Choroid plexus epithelial cell (primary cell): ENCODE results near the gene ZNF554.

ENCODE experiments used
- DNase-seq: peaks from one replicate; pipeline ENCODE4 v3.0.0-alpha.2; 2010; ENCODE audit warnings: low read depth
- H3K4me3 ChIP-seq: 2 replicates; pipeline ENCODE4 v1.5.1; 2011; ENCODE audit warnings: low read depth, mild to moderate bottlenecking, control low read depth, low read length, moderate library complexity
- TF ChIP-seq, protein P1 (sequence below): conservative IDR thresholded peaks from 2 replicates; pipeline ENCODE4 v1.5.1; 2011; ENCODE audit warnings: low read depth, mild to moderate bottlenecking, control low read depth, inconsistent platforms, low read length, moderate library complexity

ZNF554 gene

GRCh38 chr19:2837430-2837829, 17.8 kb downstream of the ZNF554 start:
- TF ChIP-seq, protein P1, sequence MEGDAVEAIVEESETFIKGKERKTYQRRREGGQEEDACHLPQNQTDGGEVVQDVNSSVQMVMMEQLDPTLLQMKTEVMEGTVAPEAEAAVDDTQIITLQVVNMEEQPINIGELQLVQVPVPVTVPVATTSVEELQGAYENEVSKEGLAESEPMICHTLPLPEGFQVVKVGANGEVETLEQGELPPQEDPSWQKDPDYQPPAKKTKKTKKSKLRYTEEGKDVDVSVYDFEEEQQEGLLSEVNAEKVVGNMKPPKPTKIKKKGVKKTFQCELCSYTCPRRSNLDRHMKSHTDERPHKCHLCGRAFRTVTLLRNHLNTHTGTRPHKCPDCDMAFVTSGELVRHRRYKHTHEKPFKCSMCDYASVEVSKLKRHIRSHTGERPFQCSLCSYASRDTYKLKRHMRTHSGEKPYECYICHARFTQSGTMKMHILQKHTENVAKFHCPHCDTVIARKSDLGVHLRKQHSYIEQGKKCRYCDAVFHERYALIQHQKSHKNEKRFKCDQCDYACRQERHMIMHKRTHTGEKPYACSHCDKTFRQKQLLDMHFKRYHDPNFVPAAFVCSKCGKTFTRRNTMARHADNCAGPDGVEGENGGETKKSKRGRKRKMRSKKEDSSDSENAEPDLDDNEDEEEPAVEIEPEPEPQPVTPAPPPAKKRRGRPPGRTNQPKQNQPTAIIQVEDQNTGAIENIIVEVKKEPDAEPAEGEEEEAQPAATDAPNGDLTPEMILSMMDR: no peak
- no peak for DNase-seq
- no peak overlapping the region for H3K4me3 ChIP-seq

DNA sequence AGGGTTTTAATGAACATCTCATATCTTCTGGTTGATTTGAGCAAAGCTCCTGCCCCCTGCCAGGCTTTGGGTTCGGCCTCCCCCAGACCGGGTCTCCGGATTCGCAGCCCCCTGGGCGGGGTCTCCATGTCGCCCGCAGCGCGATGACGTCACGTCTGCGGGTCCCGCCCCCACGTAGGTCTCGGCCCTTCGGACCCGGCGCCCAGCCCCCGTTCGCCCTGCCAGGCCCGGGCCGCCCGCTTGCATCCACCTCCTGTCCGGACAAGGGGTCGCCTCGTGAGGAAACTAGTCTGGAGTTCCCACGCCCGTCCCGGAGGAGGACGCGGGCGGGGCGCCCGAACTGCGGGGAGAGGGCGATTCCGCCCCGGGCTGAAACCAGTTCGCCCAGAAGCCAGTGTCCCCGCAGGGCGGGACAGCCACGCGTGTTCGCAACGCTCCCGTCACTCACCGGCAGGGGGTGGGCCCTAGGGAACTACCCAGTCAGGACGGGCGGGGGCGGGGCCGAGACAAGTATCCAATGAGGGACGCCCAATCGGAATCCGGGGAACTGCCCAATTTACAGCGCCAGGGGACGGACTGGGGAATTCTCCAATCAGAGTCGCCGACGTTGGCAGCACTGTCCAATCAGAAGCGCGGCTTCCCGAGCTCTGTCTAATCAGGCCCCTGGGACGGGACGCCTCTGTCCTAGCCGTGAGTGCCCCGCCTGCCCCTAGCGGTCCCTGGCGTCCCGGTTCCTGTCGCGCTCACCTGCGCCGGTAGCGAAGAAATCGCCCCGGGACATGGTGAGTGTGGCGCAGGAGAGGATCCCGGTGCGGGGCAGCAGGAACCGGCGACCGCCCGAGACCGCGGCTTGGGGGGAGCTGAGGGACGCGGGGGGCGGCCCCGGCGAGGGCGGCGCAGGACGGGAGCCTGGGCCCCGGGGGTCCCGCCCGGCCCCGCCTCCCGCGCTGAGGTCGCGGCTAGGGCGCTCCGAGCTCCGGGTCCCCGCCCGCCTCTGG, 21.4 kb downstream of the ZNF554 start, which contains the start of gene ZNF555:
Gene ZNF555 (plus strand): TSS at position 682 of the 998 bp plus-strand sequence. CDS start 98 bp downstream, at position 780.
- H3K4me3 ChIP-seq: peak within 1 kb of the TSS; percentile 97
- TF ChIP-seq, protein P1: peak; percentile 4
- peak; percentile 99 for DNase-seq

DNA sequence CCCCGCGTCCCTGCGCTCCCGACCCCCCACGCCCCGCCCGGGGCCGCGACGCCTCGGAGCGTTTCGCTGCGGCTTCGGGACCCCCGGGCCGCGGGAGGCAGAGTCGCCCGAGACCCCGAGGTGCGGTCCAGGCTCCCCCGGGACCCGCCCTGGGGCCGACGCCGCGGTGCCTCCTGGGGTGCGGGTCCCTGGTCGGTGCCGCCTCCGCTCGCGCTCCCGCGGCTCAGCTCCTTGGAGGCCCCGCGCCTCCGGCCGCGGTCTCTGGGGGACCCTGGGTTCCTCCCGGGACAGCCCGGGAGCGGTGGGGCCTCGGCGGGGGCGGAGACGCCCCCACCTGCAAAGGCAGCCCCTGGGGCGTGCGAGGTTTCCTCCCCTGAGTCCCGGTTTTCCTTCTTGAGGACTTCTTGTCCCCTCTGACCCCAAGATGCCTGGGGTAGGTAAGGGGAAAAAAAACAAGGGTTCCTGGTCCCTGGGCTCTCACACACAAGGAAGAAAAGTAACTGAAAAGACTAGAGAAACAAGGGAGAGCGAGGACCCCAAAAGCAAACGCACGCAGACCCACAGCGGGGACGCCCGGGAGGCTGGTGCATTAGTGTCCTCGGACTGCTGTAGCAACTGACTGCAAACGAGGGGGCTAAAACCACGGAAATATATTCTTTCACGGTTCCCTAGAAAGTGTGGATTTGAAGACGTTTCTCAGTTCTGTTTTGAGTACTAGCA, 22.3 kb downstream of the ZNF554 start:
- no peak for DNase-seq
- H3K4me3 ChIP-seq: peak overlapping the region; percentile 97

GRCh38 chr19:2845107-2845506, 25.4 kb downstream of the ZNF554 start:
- H3K4me3 ChIP-seq: no peak overlapping the region
- DNase-seq: no peak
- TF ChIP-seq, protein P1: no peak

More for the DNA sequence above, 22.3 kb downstream of the ZNF554 start:
- TF ChIP-seq, protein P1: no peak

DNA sequence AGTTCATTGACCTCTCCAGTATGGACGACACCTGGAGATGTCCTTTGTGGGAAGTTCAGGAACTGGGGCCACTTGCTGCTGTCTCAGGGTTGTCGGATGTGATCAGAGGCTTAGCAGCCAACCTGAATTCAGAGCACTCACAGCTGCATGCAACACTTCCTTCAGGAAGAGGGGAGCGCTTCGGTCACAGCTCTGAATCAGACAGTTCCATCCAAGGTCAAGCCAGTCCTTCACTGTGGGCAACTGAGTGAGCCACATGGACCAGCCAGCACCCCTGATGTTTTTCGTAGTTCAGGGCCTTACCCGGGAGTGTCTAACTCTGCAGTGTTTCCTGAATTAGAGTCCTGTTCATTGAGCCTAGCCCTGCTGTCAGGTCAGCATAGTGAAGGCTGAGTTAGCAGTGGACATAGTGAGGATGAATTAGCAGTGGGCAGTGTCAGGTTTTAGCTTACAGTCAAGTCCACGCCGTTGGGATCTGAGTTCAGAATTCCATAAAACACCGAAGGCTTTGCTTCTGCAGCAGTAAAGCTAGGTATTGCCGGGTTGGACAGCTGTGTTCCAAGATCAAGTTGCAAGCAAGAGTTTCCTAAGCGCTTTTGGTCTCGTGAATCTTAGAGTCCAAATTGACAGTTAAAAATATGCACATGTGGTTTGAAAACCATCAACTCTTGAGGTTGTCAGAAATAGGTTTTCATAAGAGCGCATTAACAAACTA, 26.7 kb downstream of the ZNF554 start:
- no peak for DNase-seq
- H3K4me3 ChIP-seq: no peak overlapping the region
- TF ChIP-seq, protein P1: no peak

- TF ChIP-seq, protein P1: no peak
- no peak overlapping the region for H3K4me3 ChIP-seq
- DNase-seq: no peak
Measured at GRCh38 chr19:2847507-2847906, 27.8 kb downstream of the ZNF554 start.
